Pancreas (tissue), 10 donors: ENCODE data around the gene COPA. TPM values are rescaled to one million over a fixed set of nuclear protein-coding genes. Genes with fewer than 3 reads are reported as not detected.

Experiments
- ATAC-seq, 4 donors: fragments of 200-7000 bp; cut with Tn5 transposase; one replicate each; pipeline versions ENCODE4 v1.8.0 to v1.9.1; 2020; ENCODE audit warnings: mild to moderate bottlenecking in 4 of 4, moderate library complexity in 4 of 4
- DNase-seq, 6 donors: peaks; one replicate each; pipeline ENCODE4 v3.0.0-alpha.2; 2020
- FAIRE-seq: peaks from 2 replicates; lab custom pipeline; 2012; peaks lifted over from hg19 to GRCh38; lab: Jason Lieb, UNC
- H3K27ac ChIP-seq, 4 donors: fragments of 200-600 bp; sonication (generic); 1 replicate in 3 of 4; 2 replicates in 1 of 4; pipeline versions ENCODE4 v1.5.0 to v1.8.0; 2020
- H3K27me3 ChIP-seq, 4 donors: fragments of 200-600 bp; one replicate each; pipeline ENCODE4 v1.8.0; 2021
- H3K36me3 ChIP-seq, 3 donors: fragments of 200-600 bp; sonication (generic) in 1 of 3; one replicate each; pipeline versions ENCODE4 v1.5.0 to v1.8.0; 2020 to 2021
- H3K4me1 ChIP-seq, 3 donors: fragments of 200-600 bp; one replicate each; pipeline ENCODE4 v1.8.0; 2021
- H3K4me3 ChIP-seq, 4 donors: fragments of 200-600 bp; sonication (generic) in 2 of 4; one replicate each; pipeline versions ENCODE4 v1.5.0 to v1.8.0; 2020 to 2021
- H3K9me3 ChIP-seq, 4 donors: fragments of 200-600 bp; one replicate each; pipeline ENCODE4 v1.8.0; 2021
- CTCF ChIP-seq, 4 donors: fragments of 200-600 bp; sonication (generic) in 3 of 4; IDR thresholded peaks; one replicate each; pipeline versions ENCODE4 v1.5.0 to v1.8.0; 2021; ENCODE audit warnings: antibody characterized with exemption in 4 of 4
- WGBS, 2 donors: extraction: QIAGEN DNeasy Blood & Tissue Kit; methylation state at CpG; one replicate each; pipeline ENCODE4 v1.1.7; 2013; 5-methylcytosine and 5-hydroxymethylcytosine counted together
- intact Hi-C, 3 donors: fragments of 100-400 bp; cut with DNase I; formaldehyde crosslinking; loops; one replicate each; pipeline versions ENCODE4 v1.11.1 to v1.14.2; 2022
- polyA plus RNA-seq, 2 donors: library from polyadenylated mRNA; stranded (reverse); fragments of 200-250 nt; gene quantifications; one replicate each; pipeline ENCODE4 v1.2.3, GENCODE V29; 2013
- total RNA-seq, 6 donors: library from RNA; stranded (reverse); fragmentation: NEBNext Ultra II Directional in 4 of 6; extraction: Animal tissue kit (Norgen Biotek cat#: 25700) in 4 of 6; gene quantifications; one replicate each; pipeline versions ENCODE4 v1.2.1 to v1.2.4, GENCODE V29; 2021 to 2023
- donor health status: healthy with polysubstance abuse.
- donor health status: DM: no; HTN: no; CAD: no; lungs with moderate emphysema.
- donor health status: DM: no; HTN: no; CAD: no.
- donor health status: control.
- donor health status: control.
- donor health status: Bipolar disorder and iron deficiency.
- donor health status: DM: yes; HTN: yes; CAD: no.
- donor health status: DM: no; HTN: no; CAD: no.
- donor health status: DM: no; HTN: no; CAD: no.
- donor health status: DM: yes; HTN: yes; CAD: no.

Gene COPA
- total and polyA plus RNA-seq, 8 donors: 34.7 to 114 (median 75.9) TPM

DNA sequence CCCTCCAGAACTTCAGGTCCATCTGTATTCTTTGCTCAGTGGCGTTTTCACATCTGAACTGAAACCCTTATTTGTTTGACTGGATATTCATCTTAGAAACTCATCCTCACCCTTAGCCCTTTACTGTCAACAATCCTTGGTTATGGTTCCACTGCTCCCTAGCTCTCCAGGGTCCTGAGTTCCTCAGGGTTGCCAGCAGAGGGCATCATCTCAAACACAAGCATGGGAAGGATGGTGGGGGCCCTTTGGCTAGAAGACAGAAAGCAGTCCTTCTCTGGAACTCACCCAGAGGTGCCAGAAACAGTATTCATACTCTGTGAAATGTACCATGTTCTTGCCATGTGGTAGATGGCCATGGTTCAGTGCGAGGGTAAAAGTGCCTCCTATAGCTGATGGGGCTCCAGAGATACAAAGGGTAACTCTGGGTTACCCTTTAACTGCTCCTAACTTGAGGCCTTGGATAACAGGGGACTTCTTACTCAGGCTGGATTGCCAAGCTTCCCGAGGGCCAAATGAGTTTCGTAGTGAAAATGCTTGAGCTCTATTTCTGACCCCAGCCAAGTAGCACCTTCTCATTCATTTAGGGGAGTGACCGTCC lies 11.4 kb upstream of the COPA start:
- Histone ChIP-seq H3K9me3 (no peaks in the 10 kb centered on the region), H3K27me3 (no peaks in the 10 kb centered on the region), H3K4me3 (no peak overlapping the region), H3K27ac (no peak overlapping the region), H3K36me3 (peaks cover 15 to 81% (median 48%) of the 10 kb centered on the region in 3 donors), H3K4me1 (no peaks in the 10 kb centered on the region)
- ATAC-seq: peak in 2 of 4 donors; percentile 26 to 42
- no peak for DNase-seq
- peak in 1 of 4 donors; percentile 9 for TF ChIP-seq CTCF (IDR thresholded peaks at IDR 0.05)
- no peak for FAIRE-seq
- intact Hi-C loops: no loop called here
- WGBS, 2 donors: 76 to 80% methylated on average over 5 of the region's 5 CpGs

GRCh38 chr1:160353223-160353622 lies 10.2 kb upstream of the COPA start:
- no peaks in the 10 kb centered on the region for H3K4me1 ChIP-seq
- H3K36me3 ChIP-seq: peaks cover 17 to 86% (median 54%) of the 10 kb centered on the region in 3 donors
- ATAC-seq (no peak), DNase-seq (no peak), FAIRE-seq (no peak)
- no peaks in the 10 kb centered on the region for H3K9me3 ChIP-seq
- no peak for TF ChIP-seq CTCF (IDR thresholded peaks at IDR 0.05)
- H3K27me3 ChIP-seq: no peaks in the 10 kb centered on the region
- 90 to 91% methylated on average over 2 of the region's 2 CpGs for WGBS, 2 donors
- no peak overlapping the region for H3K27ac ChIP-seq
- intact Hi-C loops: no loop called here
- no peak overlapping the region for H3K4me3 ChIP-seq

DNA sequence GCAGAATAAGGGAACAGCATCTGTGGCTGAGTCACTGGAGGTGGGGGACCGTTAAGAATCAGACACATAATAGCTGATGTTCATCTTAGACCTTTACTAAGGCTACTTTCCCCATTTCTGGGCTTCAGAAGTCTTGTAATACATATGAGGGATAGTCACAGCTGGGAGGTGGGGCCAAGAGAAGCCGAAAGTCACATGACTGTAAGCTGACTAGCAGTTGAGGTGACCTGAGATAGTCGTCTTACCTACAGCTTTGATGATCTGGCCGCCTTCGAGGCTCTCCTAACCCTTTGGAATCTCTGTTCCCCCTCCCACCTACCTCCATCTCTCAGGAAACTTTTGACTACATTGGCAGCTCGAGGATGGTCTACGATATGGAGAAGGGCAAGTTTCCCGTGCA lies 9.5 kb upstream of the COPA start:
- Histone ChIP-seq H3K4me1 (no peaks in the 10 kb centered on the region), H3K9me3 (no peaks in the 10 kb centered on the region), H3K4me3 (no peak overlapping the region), H3K27me3 (no peaks in the 10 kb centered on the region), H3K27ac (no peak overlapping the region), H3K36me3 (peaks cover 17 to 81% (median 54%) of the 10 kb centered on the region in 3 donors)
- TF ChIP-seq CTCF (IDR thresholded peaks at IDR 0.05): no peak
- intact Hi-C loops: no loop called here
- FAIRE-seq (no peak), DNase-seq (no peak), ATAC-seq (no peak)
- 82 to 92% methylated on average over 8 of the region's 8 CpGs for WGBS, 2 donors

GRCh38 chr1:160351629-160352028 lies 8.6 kb upstream of the COPA start:
- ATAC-seq (no peak), FAIRE-seq (no peak), DNase-seq (no peak)
- Histone ChIP-seq H3K27ac (no peak overlapping the region), H3K4me1 (no peaks in the 10 kb centered on the region), H3K4me3 (no peak overlapping the region), H3K36me3 (peaks cover 17 to 79% (median 54%) of the 10 kb centered on the region in 3 donors), H3K27me3 (no peaks in the 10 kb centered on the region), H3K9me3 (no peaks in the 10 kb centered on the region)
- no peak for TF ChIP-seq CTCF (IDR thresholded peaks at IDR 0.05)
- intact Hi-C loops: no loop called here
- 73 to 82% methylated on average over 4 of the region's 4 CpGs for WGBS, 2 donors

DNA sequence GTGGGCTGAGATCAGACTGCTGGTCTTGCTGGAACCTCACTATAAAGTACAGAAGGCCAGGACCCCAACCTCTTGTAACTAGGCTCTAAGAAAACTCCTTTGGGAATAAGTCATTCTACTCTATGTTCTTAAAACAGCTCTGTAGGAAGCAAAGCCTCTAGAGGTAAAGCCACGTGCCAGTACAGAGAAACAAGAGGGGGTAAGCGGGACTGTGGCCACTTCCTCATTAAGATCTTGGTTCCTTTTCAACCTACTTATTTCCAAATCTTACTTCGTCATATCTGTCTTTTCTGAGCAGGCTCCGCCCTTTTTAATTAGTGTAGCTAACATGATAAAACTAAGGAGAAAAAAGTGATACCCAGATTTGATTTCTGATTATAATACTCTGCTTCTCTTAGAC lies 3.9 kb upstream of the COPA start:
- ATAC-seq (no peak), FAIRE-seq (no peak), DNase-seq (no peak)
- Histone ChIP-seq H3K4me1 (peaks cover 0 to 14% (median 0%) of the 10 kb centered on the region in 3 donors), H3K36me3 (peaks cover 11 to 35% (median 19%) of the 10 kb centered on the region in 3 donors), H3K4me3 (no peak overlapping the region), H3K27me3 (no peaks in the 10 kb centered on the region), H3K9me3 (no peaks in the 10 kb centered on the region), H3K27ac (peak overlapping the region in 1 of 4 donors; percentile 12)
- intact Hi-C loops: no loop called here
- no peak for TF ChIP-seq CTCF (IDR thresholded peaks at IDR 0.05)
- whole genome bisulfite sequencing, 2 donors: 76 to 80% methylated on average over 4 of the region's 4 CpGs
